Renal pelvis (tissue), 4 donors: ENCODE data around the gene EEF2. TPM values are rescaled to one million over a fixed set of nuclear protein-coding genes. Genes with fewer than 3 reads are reported as not detected.
"Not testable (repeated sequence)": the region's sequence is repeated elsewhere in the genome, so short reads cannot be mapped to it uniquely, and the experiment has no call there.

ENCODE experiments used
- DNase-seq: peaks from one replicate; pipeline ENCODE4 v3.0.0-alpha.2; 2013
- polyA plus RNA-seq, 3 donors: library from polyadenylated mRNA; unstranded; fragments of 120-200 nt; gene quantifications; one replicate each; pipeline ENCODE4 v1.2.1, GENCODE V29; 2013; ENCODE audit not compliant: insufficient read length in 3 of 3

Gene EEF2
- polyA plus RNA-seq, 3 donors = 1,590 to 1,901 (median 1,709) TPM

GRCh38 chr19:3952755-3953276, 32.4 kb downstream of the EEF2 start:
- DNase-seq = not testable (repeated sequence)

- no peak for DNase-seq
These were observed 34.1 kb downstream of the EEF2 start for GRCh38 chr19:3950871-3951861.

- DNase-seq = no peak
These were observed 35.0 kb downstream of the EEF2 start for GRCh38 chr19:3949997-3950859.

- no peak for DNase-seq
These were observed 36.0 kb downstream of the EEF2 start for GRCh38 chr19:3949294-3949693.

GRCh38 chr19:3947316-3947933, 37.8 kb downstream of the EEF2 start:
- DNase-seq = not testable (repeated sequence)

- no peak for DNase-seq
These were observed 39.4 kb downstream of the EEF2 start for GRCh38 chr19:3945838-3946237.

GRCh38 chr19:3944018-3944721, 41.1 kb downstream of the EEF2 start:
- no peak for DNase-seq

- no peak for DNase-seq
These were observed 42.4 kb downstream of the EEF2 start for GRCh38 chr19:3942790-3943409.

GRCh38 chr19:3938300-3938950, 46.8 kb downstream of the EEF2 start:
- not testable (repeated sequence) for DNase-seq

GRCh38 chr19:3936506-3937442, 48.5 kb downstream of the EEF2 start:
- no peak for DNase-seq

- no peak for DNase-seq
These were observed 52.1 kb downstream of the EEF2 start, which contains the start of gene NMRK2 for GRCh38 chr19:3932931-3933810. TSS of gene NMRK2 (plus strand) at chr19:3933069. CDS start at chr19:3933672, 603 bp downstream.

GRCh38 chr19:3931041-3931440, 54.2 kb downstream of the EEF2 start:
- DNase-seq = no peak

Other genes starting within 250 kb of the EEF2 start
- gene APBA3, start 223.8 kb downstream of the EEF2 start, polyA plus RNA-seq = 10 to 100 TPM; 19.9 to 23.9 (median 20.4) TPM
- 10 to 100 TPM; 37.8 to 48.6 (median 39.3) TPM for gene MRPL54, start 222.8 kb downstream of the EEF2 start, polyA plus RNA-seq
- not detected for gene RAX2, start 213.2 kb downstream of the EEF2 start, polyA plus RNA-seq
- gene MATK, start 199.1 kb downstream of the EEF2 start, polyA plus RNA-seq = 1 to 10 TPM; 1.6 to 2.4 (median 2.0) TPM
- gene ZFR2, start 116.4 kb downstream of the EEF2 start, polyA plus RNA-seq = 1 to 10 TPM; 1.9 to 3.4 (median 2.2) TPM
- gene ATCAY, start 104.8 kb downstream of the EEF2 start, polyA plus RNA-seq = under 1 TPM; 0.15 to 0.70 (median 0.44) TPM
- under 1 TPM in 2 of 3 donors, not detected in 1; 0.13 to 0.40 TPM for gene NMRK2, start 52.4 kb downstream of the EEF2 start, polyA plus RNA-seq
- 10 to 100 TPM; 45.2 to 50.0 (median 49.5) TPM for gene DAPK3, start 14.4 kb downstream of the EEF2 start, polyA plus RNA-seq
- gene PIAS4, start 22.3 kb upstream of the EEF2 start, polyA plus RNA-seq = 10 to 100 TPM; 32.4 to 42.4 (median 36.2) TPM
- gene ZBTB7A, start 81.4 kb upstream of the EEF2 start, polyA plus RNA-seq = 10 to 100 TPM; 11.3 to 12.4 (median 11.9) TPM
- gene MAP2K2, start 138.7 kb upstream of the EEF2 start, polyA plus RNA-seq = 100 to 1,000 TPM; 118 to 137 (median 133) TPM
- 1 to 10 TPM in 2 of 3 donors, under 1 TPM in 1; 0.87 to 1.4 (median 1.1) TPM for gene CREB3L3, start 168.2 kb upstream of the EEF2 start, polyA plus RNA-seq
- gene SIRT6, start 197.1 kb upstream of the EEF2 start, polyA plus RNA-seq = 10 to 100 TPM; 21.9 to 29.5 (median 23.3) TPM
- 1 to 10 TPM; 1.1 to 2.4 (median 1.7) TPM for gene ANKRD24, start 197.2 kb upstream of the EEF2 start, polyA plus RNA-seq
- gene EBI3, start 244.1 kb upstream of the EEF2 start, polyA plus RNA-seq = under 1 TPM; 0.76 to 0.84 (median 0.82) TPM